ENCODE measurements around the gene SLC24A4. TPM values are rescaled to one million over a fixed set of nuclear protein-coding genes. Genes with fewer than 3 reads are reported as not detected.

The SLC24A4 gene
- total and polyA plus RNA-seq, 2 of the 4 experiments (the other 2 are of a cell fraction): not detected

GRCh38 chr14:92466059-92466458 lies 143.1 kb downstream of the SLC24A4 start:
- no TSS peak for BruUV-seq (replicated peaks)
- Histone ChIP-seq H3K18ac (ENCODE audit: low read depth, low read length) (no peak overlapping the region), H2AFZ (replicated peaks; ENCODE audit: low read length, poor library complexity) (no peak overlapping the region), H2BK15ac (ENCODE audit: low read depth, low read length) (no peak overlapping the region), H4K5ac (ENCODE audit: low read depth, low read length) (no peak overlapping the region), H3K14ac (replicated peaks; ENCODE audit: low read depth, low read length) (no peak overlapping the region), H4K20me1 (ENCODE audit: insufficient read depth, low read length) (no peaks in the 10 kb centered on the region), H2AK5ac (ENCODE audit: low read depth, low read length) (no peak overlapping the region), H4K8ac (ENCODE audit: low read depth in 2 of 2, low read length in 2 of 2) (no peak overlapping the region), H3K79me1 (ENCODE audit: low read depth in 1 of 2, low read length in 2 of 2) (no peaks in the 10 kb centered on the region), H3K9me1 (ENCODE audit: insufficient read depth, low read length) (peaks cover 10% of the 10 kb centered on the region), H3K4ac (ENCODE audit: low read depth, low read length) (no peak overlapping the region), H3K27ac (ENCODE audit: insufficient read depth, low read length) (no peak overlapping the region), H4K91ac (ENCODE audit: insufficient read depth, low read depth, low read length) (no peak overlapping the region), H3K36me3 (ENCODE audit: control insufficient read depth, insufficient read depth, low read length) (no peaks in the 10 kb centered on the region), H3K23ac (ENCODE audit: low read depth, low read length) (no peak overlapping the region), H2BK5ac (ENCODE audit: low read depth, low read length, poor library complexity, severe bottlenecking) (no peak overlapping the region), H3K4me1 (ENCODE audit: control insufficient read depth, insufficient read depth, low read length) (peaks cover 2% of the 10 kb centered on the region), H2BK120ac (ENCODE audit: low read depth, low read length) (no peak overlapping the region), H3K27me3 (ENCODE audit: control insufficient read depth, insufficient read depth, low read length) (no peaks in the 10 kb centered on the region), H3K56ac (ENCODE audit: extremely low read depth, insufficient read depth, low read length) (no peak overlapping the region), H3K4me3 (ENCODE audit: insufficient read depth, low read depth, low read length) (no peak overlapping the region), H2BK20ac (ENCODE audit: low read depth, low read length) (no peak overlapping the region), H2AK9ac (replicated peaks; ENCODE audit: low read depth, low read length, poor library complexity) (no peak overlapping the region), H3K9me3 (ENCODE audit: control insufficient read depth, insufficient read depth, low read length) (peaks cover 2% of the 10 kb centered on the region; the same call in 1 of the 2 replicates), H3K4me2 (ENCODE audit: low read depth, low read length) (no peak overlapping the region), H3K9ac (ENCODE audit: low read depth, low read length) (no peak overlapping the region)
- intact Hi-C loops (cut with micrococcal nuclease) (no loop called here), dilution Hi-C loops (cut with HindIII; ENCODE audit: low sequenced_read_pairs, unreplicated experiment) (no loop called here), in situ Hi-C loops (cut with MboI; ENCODE audit: low sequenced_read_pairs) (no loop called here)
- WGBS, 2 experiments (ENCODE audit: extremely low coverage in 2 of 2, insufficient read length in 1 of 2): no CpG with 5 or more reads among the region's 3 CpGs
- TF ChIP-seq CTCF (conservative IDR thresholded peaks at IDR 0.05; ENCODE audit: low read depth, low read length) (no peak), MAZ (IDR thresholded peaks at IDR 0.05; ENCODE audit: borderline replicate concordance, low read depth, low read length) (no peak), RAD21 (IDR thresholded peaks at IDR 0.05; ENCODE audit: low read length) (no peak), BHLHE40 (IDR thresholded peaks at IDR 0.05; ENCODE audit: low read depth, low read length) (no peak), SMC3 (IDR thresholded peaks at IDR 0.05; ENCODE audit: low read depth, low read length) (no peak), MXI1 (IDR thresholded peaks at IDR 0.05; ENCODE audit: borderline replicate concordance, low read depth, low read length) (no peak), POLR2A (IDR thresholded peaks at IDR 0.05; ENCODE audit: low read depth, low read length) (no peak)
- TF ChIP-seq, protein P1, sequence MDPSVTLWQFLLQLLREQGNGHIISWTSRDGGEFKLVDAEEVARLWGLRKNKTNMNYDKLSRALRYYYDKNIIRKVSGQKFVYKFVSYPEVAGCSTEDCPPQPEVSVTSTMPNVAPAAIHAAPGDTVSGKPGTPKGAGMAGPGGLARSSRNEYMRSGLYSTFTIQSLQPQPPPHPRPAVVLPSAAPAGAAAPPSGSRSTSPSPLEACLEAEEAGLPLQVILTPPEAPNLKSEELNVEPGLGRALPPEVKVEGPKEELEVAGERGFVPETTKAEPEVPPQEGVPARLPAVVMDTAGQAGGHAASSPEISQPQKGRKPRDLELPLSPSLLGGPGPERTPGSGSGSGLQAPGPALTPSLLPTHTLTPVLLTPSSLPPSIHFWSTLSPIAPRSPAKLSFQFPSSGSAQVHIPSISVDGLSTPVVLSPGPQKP (IDR thresholded peaks at IDR 0.05; ENCODE audit: borderline replicate concordance, low read depth, low read length): no peak
- DNase-seq (no peak), ATAC-seq (ENCODE audit: low read depth) (no peak)
- ChIA-PET CTCF (no interaction called here), POLR2A (ENCODE audit: unreplicated experiment) (no interaction called here)

All from IMR-90 (cell line).